SK-N-SH treated with all-trans-retinoic acid at 6 μM for 48 hours (cell line): Measurements from ENCODE around the gene SQOR.

Experiments
- ATAC-seq: fragments of 200-7000 bp; cut with Tn5 transposase; 3 replicates; pipeline ENCODE4 v1.9.1; 2020; ENCODE audit warnings: mild to moderate bottlenecking, moderate library complexity
- ARNTL ChIP-seq: fragments of 450-650 bp; formaldehyde crosslinking; IDR thresholded peaks from 2 replicates; pipeline ENCODE4 v1.5.0; 2020; ENCODE audit warnings: low read depth, mild to moderate bottlenecking, moderate library complexity, borderline replicate concordance
- BACH2 ChIP-seq: fragments of 250-450 bp; sonication (Bioruptor Pico); IDR thresholded peaks from 2 replicates; pipeline ENCODE4 v1.9.0; 2021; ENCODE audit warnings: mild to moderate bottlenecking, borderline replicate concordance
- CREB5 ChIP-seq: fragments of 250-450 bp; sonication (Bioruptor Pico); IDR thresholded peaks from 2 replicates; pipeline ENCODE4 v1.5.1; 2020; ENCODE audit warnings: low read depth, mild to moderate bottlenecking, moderate library complexity
- CSDC2 ChIP-seq: fragments of 250-450 bp; sonication (Bioruptor Pico); IDR thresholded peaks from 2 replicates; pipeline ENCODE4 v1.5.0; 2020; ENCODE audit warnings: mild to moderate bottlenecking, moderate library complexity
- CSRNP3 ChIP-seq: fragments of 250-450 bp; sonication (Bioruptor Pico); IDR thresholded peaks from 2 replicates; pipeline ENCODE4 v1.5.1; 2021; ENCODE audit warnings: mild to moderate bottlenecking, moderate library complexity
- ESRRG ChIP-seq: fragments of 250-450 bp; sonication (Bioruptor Pico); IDR thresholded peaks from 2 replicates; pipeline ENCODE4 v1.6.1; 2021; ENCODE audit warnings: mild to moderate bottlenecking
- GLIS3 ChIP-seq: fragments of 250-450 bp; sonication (Bioruptor Pico); IDR thresholded peaks from 2 replicates; pipeline ENCODE4 v1.5.0; 2020; ENCODE audit warnings: mild to moderate bottlenecking, moderate library complexity
- ISL1 ChIP-seq: fragments of 250-450 bp; sonication (Bioruptor Pico); IDR thresholded peaks from 2 replicates; pipeline ENCODE4 v2.1.2; 2022; ENCODE audit warnings: mild to moderate bottlenecking, moderate library complexity
- OSR1 ChIP-seq: fragments of 250-450 bp; sonication (Bioruptor Pico); IDR thresholded peaks from 2 replicates; pipeline ENCODE4 v1.8.0; 2022; ENCODE audit warnings: moderate library complexity, mild to moderate bottlenecking, inconsistent platforms
- PATZ1 ChIP-seq: fragments of 250-450 bp; sonication (Bioruptor Pico); IDR thresholded peaks from 2 replicates; pipeline ENCODE4 v1.8.0; 2020; ENCODE audit warnings: mild to moderate bottlenecking, moderate library complexity, borderline replicate concordance
- POU6F1 ChIP-seq: fragments of 250-450 bp; sonication (Bioruptor Pico); IDR thresholded peaks from 2 replicates; pipeline ENCODE4 v1.8.0; 2021; ENCODE audit warnings: low read depth, mild to moderate bottlenecking, moderate library complexity, borderline replicate concordance
- PPARA ChIP-seq: fragments of 250-450 bp; sonication (Bioruptor Pico); IDR thresholded peaks from 2 replicates; pipeline ENCODE4 v1.5.0; 2020; ENCODE audit warnings: mild to moderate bottlenecking, borderline replicate concordance
- RARB ChIP-seq: fragments of 250-450 bp; sonication (Bioruptor Pico); IDR thresholded peaks from 2 replicates; pipeline ENCODE4 v1.8.0; 2021; ENCODE audit warnings: mild to moderate bottlenecking, moderate library complexity
- SNAI2 ChIP-seq: fragments of 250-450 bp; sonication (Bioruptor Pico); IDR thresholded peaks from 2 replicates; pipeline ENCODE4 v1.5.0; 2020; ENCODE audit warnings: mild to moderate bottlenecking, moderate library complexity
- TCF4 ChIP-seq: fragments of 250-450 bp; sonication (Bioruptor Pico); IDR thresholded peaks from 2 replicates; pipeline ENCODE4 v1.8.0; 2021; ENCODE audit warnings: mild to moderate bottlenecking, moderate library complexity, borderline replicate concordance
- TOX ChIP-seq: fragments of 250-450 bp; sonication (Bioruptor Pico); IDR thresholded peaks from 2 replicates; pipeline ENCODE4 v1.8.0; 2021; ENCODE audit warnings: mild to moderate bottlenecking, moderate library complexity, borderline replicate concordance
- TSHZ2 ChIP-seq: fragments of 250-450 bp; sonication (Bioruptor Pico); IDR thresholded peaks from 2 replicates; pipeline ENCODE4 v1.5.0; 2020; ENCODE audit warnings: mild to moderate bottlenecking, moderate library complexity
- ZC3H10 ChIP-seq: fragments of 250-450 bp; sonication (Bioruptor Pico); IDR thresholded peaks from 2 replicates; pipeline ENCODE4 v1.5.1; 2021; ENCODE audit warnings: mild to moderate bottlenecking, moderate library complexity
- ZFP3 ChIP-seq: fragments of 250-450 bp; sonication (Bioruptor Pico); IDR thresholded peaks from 2 replicates; pipeline ENCODE4 v1.5.0; 2020; ENCODE audit warnings: mild to moderate bottlenecking, moderate library complexity
- ZFP30 ChIP-seq: fragments of 450-650 bp; formaldehyde crosslinking; IDR thresholded peaks from 2 replicates; pipeline ENCODE4 v1.5.0; 2022; ENCODE audit warnings: mild to moderate bottlenecking, moderate library complexity
- ZNF565 ChIP-seq: fragments of 450-650 bp; formaldehyde crosslinking; conservative IDR thresholded peaks from 2 replicates; pipeline ENCODE4 v1.5.0; 2020; ENCODE audit warnings: low read depth, mild to moderate bottlenecking, moderate library complexity
- ZNF70 ChIP-seq: fragments of 450-650 bp; formaldehyde crosslinking; IDR thresholded peaks from 2 replicates; pipeline ENCODE4 v1.5.0; 2020; ENCODE audit warnings: mild to moderate bottlenecking, moderate library complexity
- ZNF8 ChIP-seq: fragments of 450-650 bp; formaldehyde crosslinking; IDR thresholded peaks from 2 replicates; pipeline ENCODE4 v1.5.0; 2020; ENCODE audit warnings: mild to moderate bottlenecking, moderate library complexity

The SQOR gene

GRCh38 chr15:45594319-45594718, 40.5 kb upstream of the SQOR start:
- TF ChIP-seq CSDC2 (CRISPR knock-in tag) (no peak), CREB5 (CRISPR knock-in tag) (no peak), BACH2 (CRISPR knock-in tag) (no peak), GLIS3 (CRISPR knock-in tag) (no peak), ZNF565 (CRISPR knock-in tag) (no peak), ISL1 (no peak), PPARA (CRISPR knock-in tag) (no peak), ZFP3 (CRISPR knock-in tag) (no peak), CSRNP3 (CRISPR knock-in tag) (no peak), ARNTL (no peak), ZFP30 (no peak), TCF4 (CRISPR knock-in tag) (no peak), RARB (CRISPR knock-in tag) (no peak), ZNF8 (CRISPR knock-in tag) (no peak), ESRRG (CRISPR knock-in tag) (no peak), PATZ1 (CRISPR knock-in tag) (no peak)
- ATAC-seq: no peak

- no peak for ATAC-seq
- TF ChIP-seq ZNF8 (CRISPR knock-in tag) (no peak), ZC3H10 (CRISPR knock-in tag) (no peak), ESRRG (CRISPR knock-in tag) (no peak), TOX (CRISPR knock-in tag) (no peak), TSHZ2 (CRISPR knock-in tag) (no peak), BACH2 (CRISPR knock-in tag) (no peak), ZFP3 (CRISPR knock-in tag) (no peak), CSRNP3 (CRISPR knock-in tag) (no peak), ZNF70 (no peak), OSR1 (CRISPR knock-in tag) (no peak), PATZ1 (CRISPR knock-in tag) (no peak), ZNF565 (CRISPR knock-in tag) (no peak), TCF4 (CRISPR knock-in tag) (no peak), ZFP30 (no peak), SNAI2 (CRISPR knock-in tag) (no peak), ISL1 (no peak), ARNTL (no peak), POU6F1 (no peak), PPARA (CRISPR knock-in tag) (no peak)
These were observed 39.8 kb upstream of the SQOR start for GRCh38 chr15:45594835-45595530.
